Tibial nerve (tissue), 4 donors: ENCODE data around the gene CHAC1. TPM values are rescaled to one million over a fixed set of nuclear protein-coding genes. Genes with fewer than 3 reads are reported as not detected.

Source experiments
- DNase-seq, 2 donors: peaks; one replicate each; pipeline ENCODE4 v3.0.0-alpha.2; 2019; ENCODE audit warnings: low spot score in 2 of 2
- H3K27ac ChIP-seq, 4 donors: fragments of 200-600 bp; sonication (generic) in 3 of 4; one replicate each; pipeline ENCODE4 v1.5.1; 2017 to 2019; ENCODE audit warnings: mild to moderate bottlenecking in 1 of 4
- H3K27me3 ChIP-seq, 2 donors: fragments of 200-600 bp; sonication (generic) in 1 of 2; one replicate each; pipeline versions ENCODE4 v1.5.1 to v1.6.0; 2017 to 2019
- H3K36me3 ChIP-seq, 3 donors: fragments of 200-600 bp; sonication (generic); one replicate each; pipeline ENCODE4 v1.5.1; 2018 to 2019
- H3K4me1 ChIP-seq, 4 donors: fragments of 200-600 bp; sonication (generic) in 3 of 4; one replicate each; pipeline ENCODE4 v1.5.1; 2017 to 2019
- H3K4me3 ChIP-seq, 4 donors: fragments of 200-600 bp; sonication (generic) in 3 of 4; one replicate each; pipeline ENCODE4 v1.5.1; 2017 to 2019; ENCODE audit warnings: mild to moderate bottlenecking in 1 of 4, moderate library complexity in 1 of 4
- H3K9me3 ChIP-seq, 4 donors: fragments of 200-600 bp; sonication (generic) in 3 of 4; one replicate each; pipeline ENCODE4 v1.5.1; 2017 to 2019
- EP300 ChIP-seq, 2 donors: sonication (generic); formaldehyde crosslinking; IDR thresholded peaks; one replicate each; pipeline ENCODE4 v1.6.1; 2017; ENCODE audit warnings: antibody characterized with exemption in 2 of 2, mild to moderate bottlenecking in 1 of 2
- POLR2A ChIP-seq, 2 donors: fragments of 450-650 bp; IDR thresholded peaks; one replicate each; pipeline ENCODE4 v1.6.1; 2017; ENCODE audit warnings: antibody characterized with exemption in 2 of 2, mild to moderate bottlenecking in 2 of 2, moderate library complexity in 2 of 2
- whole genome bisulfite sequencing, 2 donors: methylation state at CpG; one replicate each; pipeline ENCODE4 v1.1.5; 2018; 5-methylcytosine and 5-hydroxymethylcytosine counted together
- total RNA-seq, 4 donors: library from RNA; depleted of rRNA; stranded (reverse); fragments of >200 nt; gene quantifications; one replicate each; pipeline ENCODE4 v1.1.0, GENCODE V29; 2016
- TF ChIP-seq, protein P1 (sequence below), 5 experiments: fragments of 200-600 bp in 3 of 5; fragments of 450-650 bp in 2 of 5; sonication (generic) in 3 of 5; IDR thresholded peaks; one replicate each; pipeline ENCODE4 v1.5.1; 2016 to 2019; ENCODE audit warnings: antibody characterized with exemption in 5 of 5, mild to moderate bottlenecking in 3 of 5, moderate library complexity in 2 of 5

The CHAC1 gene
- total RNA-seq, 4 donors from 2014 or later, result 2.7 TPM; not detected in 3

DNA sequence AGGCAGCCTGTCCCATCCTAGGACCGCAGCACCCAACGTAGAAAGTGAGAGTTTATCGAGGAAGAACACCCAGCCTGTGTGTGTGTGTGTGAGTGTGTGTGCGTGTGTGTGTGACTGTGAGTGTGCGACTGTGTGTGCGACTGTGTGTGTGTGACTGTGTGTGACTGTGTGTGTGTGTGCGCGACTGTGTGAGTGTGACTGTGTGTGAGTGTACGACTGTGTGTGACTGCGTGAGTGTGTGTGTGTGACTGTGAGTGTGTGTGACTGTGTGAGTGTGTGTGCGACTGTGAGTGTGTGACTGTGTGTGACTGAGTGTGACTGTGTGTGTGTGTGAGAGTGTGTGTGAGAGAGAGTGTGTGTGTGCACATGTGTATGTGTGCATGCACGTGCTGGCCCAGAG lies 39.3 kb upstream of the CHAC1 start:
- TF ChIP-seq EP300 (IDR thresholded peaks at IDR 0.05), result no peak
- TF ChIP-seq, protein P1, sequence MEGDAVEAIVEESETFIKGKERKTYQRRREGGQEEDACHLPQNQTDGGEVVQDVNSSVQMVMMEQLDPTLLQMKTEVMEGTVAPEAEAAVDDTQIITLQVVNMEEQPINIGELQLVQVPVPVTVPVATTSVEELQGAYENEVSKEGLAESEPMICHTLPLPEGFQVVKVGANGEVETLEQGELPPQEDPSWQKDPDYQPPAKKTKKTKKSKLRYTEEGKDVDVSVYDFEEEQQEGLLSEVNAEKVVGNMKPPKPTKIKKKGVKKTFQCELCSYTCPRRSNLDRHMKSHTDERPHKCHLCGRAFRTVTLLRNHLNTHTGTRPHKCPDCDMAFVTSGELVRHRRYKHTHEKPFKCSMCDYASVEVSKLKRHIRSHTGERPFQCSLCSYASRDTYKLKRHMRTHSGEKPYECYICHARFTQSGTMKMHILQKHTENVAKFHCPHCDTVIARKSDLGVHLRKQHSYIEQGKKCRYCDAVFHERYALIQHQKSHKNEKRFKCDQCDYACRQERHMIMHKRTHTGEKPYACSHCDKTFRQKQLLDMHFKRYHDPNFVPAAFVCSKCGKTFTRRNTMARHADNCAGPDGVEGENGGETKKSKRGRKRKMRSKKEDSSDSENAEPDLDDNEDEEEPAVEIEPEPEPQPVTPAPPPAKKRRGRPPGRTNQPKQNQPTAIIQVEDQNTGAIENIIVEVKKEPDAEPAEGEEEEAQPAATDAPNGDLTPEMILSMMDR (IDR thresholded peaks at IDR 0.05), result no peak
- no peak for TF ChIP-seq POLR2A (IDR thresholded peaks at IDR 0.05)
- Histone ChIP-seq H3K4me3 (no peak overlapping the region), H3K27me3 (no peaks in the 10 kb centered on the region), H3K36me3 (no peaks in the 10 kb centered on the region), H3K4me1 (peaks cover 0 to 20% (median 6%) of the 10 kb centered on the region in 4 donors), H3K27ac (no peak overlapping the region), H3K9me3 (no peaks in the 10 kb centered on the region)
- DNase-seq, result no peak
- 94 to 95% methylated on average over 12 of the region's 12 CpGs for WGBS, 2 donors

- no peaks in the 10 kb centered on the region for H3K36me3 ChIP-seq
- H3K27me3 ChIP-seq, result no peaks in the 10 kb centered on the region
- TF ChIP-seq, protein P1 (IDR thresholded peaks at IDR 0.05), result no peak
- TF ChIP-seq EP300 (IDR thresholded peaks at IDR 0.05), result no peak
- TF ChIP-seq POLR2A (IDR thresholded peaks at IDR 0.05), result no peak
- DNase-seq, result no peak
- 79 to 82% methylated on average over 8 of the region's 8 CpGs for WGBS, 2 donors
- no peaks in the 10 kb centered on the region for H3K9me3 ChIP-seq
- no peak overlapping the region for H3K4me3 ChIP-seq
- H3K4me1 ChIP-seq, result peaks cover 0 to 19% (median 4%) of the 10 kb centered on the region in 4 donors
- H3K27ac ChIP-seq, result no peak overlapping the region
Measured at GRCh38 chr15:40914486-40914885, 38.8 kb upstream of the CHAC1 start.

DNA sequence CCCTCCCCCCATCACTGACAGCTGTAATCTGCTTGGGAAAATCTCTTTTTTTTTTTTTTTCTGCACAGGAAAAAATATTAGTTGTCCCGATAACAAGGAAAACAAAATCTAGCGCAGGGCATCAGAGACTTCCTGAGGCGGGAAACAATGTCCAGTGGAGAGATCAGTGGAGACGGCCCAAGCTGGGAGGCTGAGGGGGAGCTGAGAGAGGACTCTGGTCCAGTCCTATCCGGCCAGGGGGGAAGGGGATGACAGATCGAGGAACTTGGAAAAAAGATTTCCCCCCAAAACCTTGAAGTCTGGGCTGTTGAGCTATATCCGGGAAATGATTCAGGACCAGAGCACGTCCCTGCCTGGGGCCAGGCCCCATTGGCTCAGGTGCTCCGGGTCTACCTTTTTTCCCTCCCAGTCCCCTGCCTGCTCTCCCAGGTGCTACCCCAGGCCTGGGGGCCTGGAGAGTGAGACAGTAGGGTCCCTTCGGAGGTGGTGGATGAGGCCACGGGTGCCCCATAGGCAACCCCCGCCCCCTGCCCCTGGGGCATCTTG lies 38.1 kb upstream of the CHAC1 start:
- Histone ChIP-seq H3K9me3 (no peaks in the 10 kb centered on the region), H3K4me1 (peaks cover 0 to 12% (median 2%) of the 10 kb centered on the region in 4 donors), H3K36me3 (no peaks in the 10 kb centered on the region), H3K4me3 (no peak overlapping the region), H3K27me3 (no peaks in the 10 kb centered on the region), H3K27ac (no peak overlapping the region)
- no peak for DNase-seq
- no peak for TF ChIP-seq EP300 (IDR thresholded peaks at IDR 0.05)
- TF ChIP-seq, protein P1 (IDR thresholded peaks at IDR 0.05), result no peak
- no peak for TF ChIP-seq POLR2A (IDR thresholded peaks at IDR 0.05)
- WGBS, 2 donors, result 63 to 73% methylated on average over 9 to 12 of the region's 12 CpGs

DNA sequence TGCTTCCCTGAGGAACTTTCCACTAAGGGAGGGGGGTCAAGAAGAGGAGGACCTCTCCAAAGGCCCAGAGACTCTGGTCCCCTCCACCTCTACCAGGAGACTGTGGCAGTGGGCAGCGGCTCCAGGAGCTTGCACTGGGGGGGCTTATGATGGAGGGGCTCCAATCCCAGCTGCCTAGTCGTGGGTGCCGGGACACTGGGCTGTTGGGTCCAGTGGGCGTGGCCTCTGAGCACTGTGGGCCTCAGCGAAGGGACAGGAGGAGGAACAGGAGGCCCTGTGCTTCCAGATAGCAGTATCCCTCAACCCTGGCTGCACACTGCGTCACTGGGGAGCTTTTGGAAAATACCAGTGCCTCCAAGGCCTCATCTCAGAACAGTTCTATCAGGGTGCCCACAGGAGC lies 37.6 kb upstream of the CHAC1 start:
- no peak for DNase-seq
- Histone ChIP-seq H3K27me3 (no peaks in the 10 kb centered on the region), H3K4me3 (no peak overlapping the region), H3K27ac (no peak overlapping the region), H3K9me3 (no peaks in the 10 kb centered on the region), H3K4me1 (peaks cover 0 to 12% (median 2%) of the 10 kb centered on the region in 4 donors), H3K36me3 (no peaks in the 10 kb centered on the region)
- 60 to 72% methylated on average over 6 of the region's 6 CpGs for WGBS, 2 donors
- TF ChIP-seq EP300 (IDR thresholded peaks at IDR 0.05) (no peak), POLR2A (IDR thresholded peaks at IDR 0.05) (no peak)
- TF ChIP-seq, protein P1 (IDR thresholded peaks at IDR 0.05), result no peak

DNA sequence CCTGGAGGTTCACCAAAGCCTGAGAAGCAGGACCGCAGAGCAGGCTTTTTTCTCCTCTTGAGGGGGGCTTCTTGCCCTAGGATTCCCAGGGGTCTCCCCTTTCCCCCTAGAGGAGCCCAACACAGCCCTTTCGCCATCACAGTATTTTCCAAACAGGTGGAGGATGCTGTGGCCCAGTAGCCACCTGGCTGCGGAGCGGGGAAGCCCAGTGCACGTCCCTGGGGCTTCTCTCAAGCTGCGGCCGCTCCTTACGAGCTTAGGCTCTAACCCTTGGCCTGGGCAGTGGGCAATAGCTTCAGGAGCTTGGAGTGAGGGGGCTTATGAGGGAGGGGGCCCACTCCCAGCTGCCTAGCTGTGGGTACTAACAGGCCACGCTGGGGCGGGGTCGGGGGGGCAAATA lies 35.7 kb upstream of the CHAC1 start:
- WGBS, 2 donors, result 56 to 70% methylated on average over 11 of the region's 11 CpGs
- no peaks in the 10 kb centered on the region for H3K27me3 ChIP-seq
- TF ChIP-seq, protein P1 (IDR thresholded peaks at IDR 0.05), result no peak
- H3K9me3 ChIP-seq, result no peaks in the 10 kb centered on the region
- H3K27ac ChIP-seq, result peak overlapping the region in 1 of 4 donors; percentile 59
- no peaks in the 10 kb centered on the region for H3K36me3 ChIP-seq
- H3K4me1 ChIP-seq, result peaks cover 0 to 12% (median 2%) of the 10 kb centered on the region in 4 donors
- DNase-seq, result no peak
- no peak overlapping the region for H3K4me3 ChIP-seq
